ENCODE data around the gene KRTAP5-3.

DNA sequence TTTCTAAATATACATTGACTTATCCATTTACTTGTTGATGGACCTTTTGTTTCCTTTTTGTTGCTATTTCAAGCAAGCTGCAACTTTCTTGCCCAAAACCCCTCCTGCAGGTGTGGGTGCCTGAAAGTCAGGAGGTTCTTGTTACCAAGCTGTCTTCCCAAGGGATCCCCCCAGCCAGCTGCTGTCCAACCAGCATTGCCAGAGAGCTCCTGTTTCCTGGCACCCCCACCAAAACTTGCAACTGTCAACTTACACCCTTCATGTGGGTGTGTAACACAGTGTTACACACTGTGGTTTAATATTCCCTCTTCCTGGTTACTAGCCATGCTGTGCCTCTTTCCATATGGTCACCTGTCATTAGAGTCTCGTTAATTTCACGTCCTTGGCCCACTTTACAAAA is 21.6 kb downstream of the KRTAP5-3 start:
- TF ChIP-seq EZH2 (IDR thresholded peaks at IDR 0.05) (no peak), CTCF (IDR thresholded peaks at IDR 0.05) (no peak)
